CD8-positive, alpha-beta memory T cell (primary cell): ENCODE results near the gene GPRC5D. TPM values are rescaled to one million over a fixed set of nuclear protein-coding genes. Genes with fewer than 3 reads are reported as not detected.
A peak's percentile ranks its signal among the peaks of the same experiment; 100 is the strongest.

Source experiments
- CTCF ChIA-PET: fragments of 350-600 bp; sonication (Branson Sonifier 250); formaldehyde crosslinking; loops from one replicate; lab custom pipeline; 2021; ENCODE audit warnings: antibody characterized with exemption; lab: Charles Lee
- POLR2A ChIA-PET: fragments of 350-600 bp; sonication (Branson Sonifier 250); formaldehyde crosslinking; loops from one replicate; lab custom pipeline; 2021; ENCODE audit warnings: antibody characterized with exemption; lab: Charles Lee
- DNase-seq, 5 donors: peaks; one replicate each; pipeline versions ENCODE4 v3.0.0 to v3.0.0-alpha.2; 2020 to 2022; ENCODE audit warnings: mixed read lengths in 1 of 5
- H3K27ac ChIP-seq: one replicate; pipeline ENCODE4 v1.7.0; 2013; ENCODE audit warnings: low read depth, mild to moderate bottlenecking, low read length, moderate library complexity
- H3K27me3 ChIP-seq: 2 replicates; pipeline ENCODE4 v1.7.0; 2013; ENCODE audit warnings: low read length, mild to moderate bottlenecking; ENCODE audit not compliant: insufficient read depth, poor library complexity, severe bottlenecking
- H3K36me3 ChIP-seq: 2 replicates; pipeline ENCODE4 v1.7.0; 2013; ENCODE audit warnings: mild to moderate bottlenecking, low read length, moderate library complexity; ENCODE audit not compliant: insufficient read depth
- H3K4me1 ChIP-seq: 2 replicates; pipeline ENCODE4 v1.7.0; 2013; ENCODE audit warnings: mild to moderate bottlenecking, low read length, moderate library complexity; ENCODE audit not compliant: insufficient read depth
- H3K4me3 ChIP-seq: 2 replicates; pipeline ENCODE4 v1.7.0; 2013; ENCODE audit warnings: mild to moderate bottlenecking, low read length
- H3K9me3 ChIP-seq: 2 replicates; pipeline ENCODE4 v1.7.0; 2013; ENCODE audit warnings: mild to moderate bottlenecking, low read length
- H3K27ac Mint-ChIP-seq, 8 donors: one replicate each; pipeline ENCODE4 v1.8.0; 2020 to 2021; ENCODE audit warnings: mixed read lengths in 8 of 8, mild to moderate bottlenecking in 6 of 8, inconsistent platforms in 3 of 8, moderate library complexity in 3 of 8
- H3K27me3 Mint-ChIP-seq, 2 donors: one replicate each; pipeline ENCODE4 v1.8.0; 2020 to 2021; ENCODE audit warnings: mixed read lengths in 2 of 2, mild to moderate bottlenecking in 1 of 2, moderate library complexity in 1 of 2
- H3K36me3 Mint-ChIP-seq, 3 donors: one replicate each; pipeline ENCODE4 v1.8.0; 2020 to 2021; ENCODE audit warnings: mixed read lengths in 3 of 3, inconsistent platforms in 1 of 3, mild to moderate bottlenecking in 1 of 3
- H3K4me1 Mint-ChIP-seq, 3 donors: one replicate each; pipeline ENCODE4 v1.8.0; 2020 to 2021; ENCODE audit warnings: mixed read lengths in 3 of 3, inconsistent platforms in 1 of 3, mild to moderate bottlenecking in 1 of 3
- H3K4me3 Mint-ChIP-seq, 7 donors: one replicate each; pipeline ENCODE4 v1.8.0; 2020 to 2021; ENCODE audit warnings: mixed read lengths in 7 of 7, mild to moderate bottlenecking in 6 of 7, moderate library complexity in 4 of 7, inconsistent platforms in 2 of 7
- H3K9me3 Mint-ChIP-seq, 5 donors: one replicate each; pipeline ENCODE4 v1.8.0; 2020 to 2022; ENCODE audit warnings: mixed read lengths in 5 of 5, mild to moderate bottlenecking in 3 of 5, moderate library complexity in 2 of 5, inconsistent platforms in 1 of 5
- polyA plus RNA-seq: library from polyadenylated mRNA; unstranded; fragments of 300-500 nt; fragmentation: Illumina TruSeq; gene quantifications from one replicate; pipeline ENCODE4 v1.2.3, GENCODE V29; 2021
- total RNA-seq, 2 experiments: library from RNA; stranded (reverse); gene quantifications; one replicate each; pipeline ENCODE4 v1.2.3, GENCODE V29; 2021

The GPRC5D gene
- total and polyA plus RNA-seq, 3 experiments from 2014 or later = 0.35 TPM; not detected in 2

DNA sequence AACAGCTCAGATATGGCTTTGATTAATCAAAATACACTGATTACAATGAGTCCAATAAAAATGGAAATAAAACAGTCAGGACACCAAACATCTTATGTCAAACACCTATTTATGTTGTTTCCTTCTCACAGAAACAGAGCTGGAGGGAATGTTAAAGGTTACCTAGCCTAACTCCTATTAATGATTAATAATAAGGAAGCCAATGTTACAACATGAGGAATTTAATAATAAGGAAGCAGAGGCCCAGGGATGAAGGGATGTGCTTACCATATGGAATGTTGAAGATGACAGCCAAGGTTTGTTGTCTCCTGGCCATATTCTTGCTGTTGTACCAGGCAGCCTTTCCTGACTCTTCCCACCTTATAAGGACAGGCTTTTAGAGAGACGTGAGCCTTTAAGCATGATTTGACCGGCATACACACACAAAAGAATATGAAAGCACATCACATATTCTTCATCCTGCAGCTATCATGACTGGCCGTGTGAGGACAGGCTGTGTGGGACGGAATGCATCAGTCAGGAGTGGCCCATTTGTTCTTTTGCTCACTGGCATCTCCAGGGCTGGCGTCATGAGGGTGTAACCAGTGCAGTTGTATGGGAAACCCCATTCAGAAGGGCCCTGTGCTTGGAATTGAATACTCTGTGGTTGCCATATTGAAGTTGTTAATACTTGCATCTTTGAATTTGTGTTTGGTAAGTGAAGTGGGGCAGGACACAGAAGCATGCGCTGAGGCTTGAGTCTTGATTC is 3.1 kb upstream of the GPRC5D start:
- DNase-seq = no peak
- Mint-ChIP-seq H3K4me3 (no peak overlapping the region), H3K36me3 (no peaks in the 10 kb centered on the region), H3K4me1 (no peaks in the 10 kb centered on the region), H3K27me3 (peaks cover 3 to 12% of the 10 kb centered on the region in 2 donors), H3K9me3 (no peaks in the 10 kb centered on the region), H3K27ac (no peak overlapping the region)
- Histone ChIP-seq H3K4me1 (no peaks in the 10 kb centered on the region), H3K27ac (no peak overlapping the region), H3K36me3 (no peaks in the 10 kb centered on the region), H3K9me3 (no peaks in the 10 kb centered on the region), H3K4me3 (no peak overlapping the region), H3K27me3 (no peaks in the 10 kb centered on the region)
- ChIA-PET POLR2A (no interaction called here), CTCF (no interaction called here)

DNA sequence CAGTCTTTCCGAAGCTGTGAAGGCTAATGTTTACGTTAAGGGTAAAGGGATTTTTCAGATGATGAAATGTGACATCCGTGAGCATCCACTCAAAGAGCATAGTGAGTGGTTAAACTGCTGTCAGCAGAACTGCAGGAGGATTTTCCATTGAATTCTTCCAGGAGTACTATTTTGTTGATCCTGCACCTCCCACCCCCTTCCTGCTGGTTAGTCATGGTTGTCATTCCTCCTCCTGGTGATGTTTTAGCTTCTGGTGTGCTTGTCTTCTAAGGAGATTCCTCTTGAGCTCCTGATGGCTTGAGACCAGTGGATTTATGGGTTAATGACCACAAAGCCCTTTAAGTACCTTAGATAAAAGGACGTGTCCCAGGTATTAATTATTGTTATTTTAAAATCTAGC is 2.4 kb upstream of the GPRC5D start:
- H3K27me3 Mint-ChIP-seq = peaks cover 3 to 16% of the 10 kb centered on the region in 2 donors
- H3K36me3 Mint-ChIP-seq = no peaks in the 10 kb centered on the region
- Histone ChIP-seq H3K4me3 (no peak overlapping the region), H3K4me1 (no peaks in the 10 kb centered on the region), H3K9me3 (no peaks in the 10 kb centered on the region), H3K36me3 (no peaks in the 10 kb centered on the region), H3K27me3 (no peaks in the 10 kb centered on the region), H3K27ac (no peak overlapping the region)
- DNase-seq = no peak
- ChIA-PET CTCF (no interaction called here), POLR2A (no interaction called here)
- no peaks in the 10 kb centered on the region for H3K4me1 Mint-ChIP-seq
- H3K9me3 Mint-ChIP-seq = no peaks in the 10 kb centered on the region
- no peak overlapping the region for H3K4me3 Mint-ChIP-seq
- H3K27ac Mint-ChIP-seq = no peak overlapping the region

DNA sequence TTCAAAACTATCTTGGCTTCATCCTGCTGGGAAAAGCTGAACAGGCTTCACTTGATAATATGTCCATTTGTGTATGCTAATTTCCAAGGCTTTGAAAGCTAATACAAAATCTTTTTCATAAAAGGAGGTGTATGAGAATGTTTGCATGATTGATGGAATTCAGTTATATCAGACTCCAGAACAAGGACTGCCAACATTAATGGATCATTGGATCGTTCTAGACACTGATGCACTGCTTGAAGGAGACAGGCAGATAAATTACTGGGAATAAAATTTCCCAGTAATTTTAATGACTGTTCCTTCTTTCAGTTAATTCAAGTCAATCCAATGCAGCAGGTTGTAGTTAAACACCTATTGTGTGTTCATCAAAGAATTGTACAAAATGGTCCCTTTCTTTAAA is 466 bp downstream of the GPRC5D start:
- ChIA-PET POLR2A (no interaction called here), CTCF (no interaction called here)
- H3K4me1 ChIP-seq = no peaks in the 10 kb centered on the region
- peaks cover 3 to 21% of the 10 kb centered on the region in 2 donors for H3K27me3 Mint-ChIP-seq
- no peaks in the 10 kb centered on the region for H3K9me3 Mint-ChIP-seq
- H3K9me3 ChIP-seq = no peaks in the 10 kb centered on the region
- DNase-seq = no peak
- H3K4me3 ChIP-seq = no peak overlapping the region
- no peak overlapping the region for H3K4me3 Mint-ChIP-seq
- no peaks in the 10 kb centered on the region for H3K4me1 Mint-ChIP-seq
- H3K36me3 Mint-ChIP-seq = no peaks in the 10 kb centered on the region
- H3K27ac Mint-ChIP-seq = no peak overlapping the region
- no peaks in the 10 kb centered on the region for H3K36me3 ChIP-seq
- H3K27me3 ChIP-seq = no peaks in the 10 kb centered on the region
- no peak overlapping the region for H3K27ac ChIP-seq

DNA sequence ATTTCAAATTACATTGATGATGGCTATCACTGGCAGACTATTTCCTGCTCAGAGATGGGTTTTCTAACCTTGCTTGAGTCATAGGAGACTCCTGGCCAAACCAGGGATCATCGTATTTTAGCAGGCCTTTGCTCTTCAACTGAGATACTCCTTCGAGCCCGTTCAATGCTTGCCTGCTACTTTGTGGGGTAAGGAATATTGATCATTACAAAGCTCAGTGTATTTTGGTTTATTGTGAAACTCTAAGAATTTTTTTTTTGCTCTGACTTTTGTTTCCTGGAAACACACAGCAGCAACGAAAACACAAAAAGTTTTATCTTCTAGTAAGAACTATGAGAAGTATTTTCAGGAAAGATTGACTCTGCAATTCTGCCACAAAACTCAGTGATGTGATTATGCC is 4.1 kb downstream of the GPRC5D start:
- Histone ChIP-seq H3K36me3 (no peaks in the 10 kb centered on the region), H3K27me3 (no peaks in the 10 kb centered on the region), H3K27ac (no peak overlapping the region), H3K4me1 (no peaks in the 10 kb centered on the region), H3K9me3 (no peaks in the 10 kb centered on the region), H3K4me3 (no peak overlapping the region)
- ChIA-PET POLR2A (interaction anchor here (0.6 kb wide), 1 partner anchor 13 kb away, joined by 3 read pairs; no protein-coding TSS in a partner anchor), CTCF (no interaction called here)
- Mint-ChIP-seq H3K27me3 (peaks cover 3 to 17% of the 10 kb centered on the region in 2 donors), H3K9me3 (no peaks in the 10 kb centered on the region), H3K36me3 (no peaks in the 10 kb centered on the region), H3K4me1 (no peaks in the 10 kb centered on the region), H3K4me3 (no peak overlapping the region), H3K27ac (no peak overlapping the region)
- DNase-seq = no peak

DNA sequence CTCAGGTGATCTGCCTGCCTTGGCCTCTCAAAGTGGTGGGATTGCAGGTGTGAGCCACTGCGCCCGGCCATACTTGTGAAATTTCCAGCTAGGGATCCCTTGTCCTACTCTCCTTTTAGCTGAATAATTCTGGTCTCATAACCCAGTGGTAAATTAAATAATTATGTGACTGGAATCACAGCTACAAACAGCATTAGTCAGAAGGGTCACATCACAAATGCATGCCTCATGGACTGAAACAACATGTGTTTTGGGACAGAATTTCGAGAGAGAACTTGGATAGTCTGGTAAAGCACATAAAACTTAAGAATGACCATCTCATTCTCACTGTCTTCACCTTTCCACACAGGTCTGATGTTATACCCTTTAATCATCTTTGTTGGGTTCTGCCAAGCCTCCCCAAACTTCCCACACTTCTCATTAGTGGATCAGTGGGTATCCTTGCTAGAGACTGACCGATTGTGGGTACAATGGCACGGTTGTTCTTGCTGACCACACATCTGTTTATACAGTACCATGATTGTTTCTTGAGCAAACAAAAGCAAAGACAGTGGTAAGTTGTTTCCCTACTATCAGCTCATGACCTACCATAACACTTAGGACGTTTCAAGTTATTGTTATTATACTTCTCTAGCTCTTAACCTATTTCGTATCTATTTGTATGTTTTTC is 5.1 kb downstream of the GPRC5D start:
- no peaks in the 10 kb centered on the region for H3K9me3 ChIP-seq
- no peak overlapping the region for H3K4me3 Mint-ChIP-seq
- H3K27ac Mint-ChIP-seq = no peak overlapping the region
- H3K36me3 Mint-ChIP-seq = no peaks in the 10 kb centered on the region
- DNase-seq = no peak
- H3K27me3 Mint-ChIP-seq = peaks cover 3 to 17% of the 10 kb centered on the region in 2 donors
- CTCF ChIA-PET = interaction anchor here (0.6 kb wide), 1 partner anchor 32 kb away, joined by 3 read pairs; no protein-coding TSS in a partner anchor
- H3K4me1 ChIP-seq = no peaks in the 10 kb centered on the region
- POLR2A ChIA-PET = no interaction called here
- H3K4me3 ChIP-seq = no peak overlapping the region
- H3K4me1 Mint-ChIP-seq = no peaks in the 10 kb centered on the region
- H3K9me3 Mint-ChIP-seq = no peaks in the 10 kb centered on the region
- no peaks in the 10 kb centered on the region for H3K36me3 ChIP-seq
- H3K27ac ChIP-seq = no peak overlapping the region
- H3K27me3 ChIP-seq = no peaks in the 10 kb centered on the region

DNA sequence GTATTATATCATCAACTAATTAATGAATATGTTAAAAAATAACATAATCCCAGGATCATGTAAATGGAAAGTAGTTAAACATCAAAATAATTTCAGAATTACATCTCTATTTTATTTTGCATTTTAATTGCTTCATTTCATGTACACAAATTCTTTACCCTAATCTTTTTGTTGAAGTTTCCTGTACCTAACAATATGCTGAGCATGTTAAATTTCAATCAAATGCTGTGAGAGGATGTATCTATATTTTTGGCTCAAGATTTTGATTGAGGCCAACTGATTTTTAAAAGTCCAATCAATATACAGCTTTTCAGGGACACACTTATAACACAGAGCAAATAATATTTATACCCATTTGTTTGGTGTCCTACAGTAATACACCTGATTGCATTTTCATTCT is 6.4 kb downstream of the GPRC5D start:
- Mint-ChIP-seq H3K4me3 (no peak overlapping the region), H3K36me3 (no peaks in the 10 kb centered on the region), H3K9me3 (no peaks in the 10 kb centered on the region), H3K27ac (no peak overlapping the region), H3K27me3 (peaks cover 1 to 17% of the 10 kb centered on the region in 2 donors), H3K4me1 (no peaks in the 10 kb centered on the region)
- ChIA-PET POLR2A (no interaction called here), CTCF (no interaction called here)
- H3K4me3 ChIP-seq = no peak overlapping the region
- H3K27ac ChIP-seq = no peak overlapping the region
- DNase-seq = no peak
- no peaks in the 10 kb centered on the region for H3K27me3 ChIP-seq
- no peaks in the 10 kb centered on the region for H3K4me1 ChIP-seq
- H3K36me3 ChIP-seq = no peaks in the 10 kb centered on the region
- H3K9me3 ChIP-seq = no peaks in the 10 kb centered on the region

DNA sequence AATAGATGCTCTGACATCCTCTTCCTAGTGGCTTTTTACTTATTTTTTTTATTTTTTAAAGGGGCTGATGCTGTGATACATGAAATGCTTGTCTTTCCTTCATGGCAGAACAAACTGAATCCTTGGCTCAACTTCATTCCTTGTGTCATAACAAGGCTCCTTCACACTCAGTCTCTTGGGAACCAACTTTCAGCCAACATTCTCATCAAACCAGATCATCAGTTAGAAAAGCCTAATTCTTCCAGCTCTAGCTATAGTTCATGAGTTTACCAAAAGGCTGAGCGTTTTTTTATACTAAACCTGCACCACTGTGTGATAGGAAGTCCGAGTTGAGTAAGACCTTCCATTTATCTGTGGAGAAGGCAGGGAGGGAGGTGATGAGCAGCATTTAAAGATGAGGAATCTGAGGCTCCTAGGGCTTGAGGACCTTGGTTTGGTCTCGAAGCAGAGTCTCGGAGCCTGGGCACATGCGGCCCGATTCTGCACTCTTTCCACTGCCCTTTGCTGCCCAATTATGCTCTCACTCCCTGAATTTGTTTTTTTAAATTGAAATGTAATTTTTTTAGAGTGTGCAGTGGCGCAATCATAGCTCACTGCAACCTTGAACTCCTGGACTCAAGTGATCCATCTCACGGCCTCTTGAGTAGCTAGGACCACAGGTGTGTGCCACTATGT is 8.2 kb downstream of the GPRC5D start:
- CTCF ChIA-PET = no interaction called here

More for the DNA sequence above, 8.2 kb downstream of the GPRC5D start:
- POLR2A ChIA-PET = no interaction called here
- Histone ChIP-seq H3K27me3 (no peaks in the 10 kb centered on the region), H3K36me3 (no peaks in the 10 kb centered on the region), H3K9me3 (no peaks in the 10 kb centered on the region), H3K4me1 (no peaks in the 10 kb centered on the region), H3K4me3 (no peak overlapping the region), H3K27ac (no peak overlapping the region)
- H3K9me3 Mint-ChIP-seq = no peaks in the 10 kb centered on the region
- no peaks in the 10 kb centered on the region for H3K4me1 Mint-ChIP-seq
- H3K36me3 Mint-ChIP-seq = no peaks in the 10 kb centered on the region
- H3K4me3 Mint-ChIP-seq = no peak overlapping the region
- H3K27ac Mint-ChIP-seq = peak overlapping the region in 1 of 8 donors; percentile 62
- DNase-seq = no peak
- H3K27me3 Mint-ChIP-seq = peaks cover 1 to 11% of the 10 kb centered on the region in 2 donors
